K562 (cell line): ENCODE measurements around the gene DCUN1D2.

Experiments
- E4F1 ChIP-seq: fragments of 250-450 bp; sonication (Bioruptor Pico); IDR thresholded peaks from 2 replicates; pipeline ENCODE4 v1.5.0; 2021; ENCODE audit warnings: mild to moderate bottlenecking, borderline replicate concordance
- GABPA ChIP-seq: fragments of 200-800 bp; sonication (Bioruptor generic); conservative IDR thresholded peaks from 2 replicates; pipeline ENCODE4 v1.6.1; 2016; ENCODE audit warnings: low read depth, missing genetic modification characterization, missing compliant biosample characterization
- IRF1 ChIP-seq: sonication (generic); formaldehyde crosslinking; IDR thresholded peaks from 2 replicates; pipeline ENCODE4 v1.8.0; 2022; ENCODE audit warnings: missing genetic modification reagents, mild to moderate bottlenecking, borderline replicate concordance
- POLR2AphosphoS5 ChIP-seq: IDR thresholded peaks from 2 replicates; pipeline ENCODE4 v1.6.1; 2011; ENCODE audit warnings: mild to moderate bottlenecking, low read depth, low read length, moderate library complexity; ENCODE audit not compliant: control insufficient read depth, insufficient read depth
- RCOR1 ChIP-seq, 2 experiments: IDR thresholded peaks; 2 replicates each; pipeline ENCODE4 v1.6.1; 2012; ENCODE audit warnings: low read depth in 2 of 2, low read length in 2 of 2, borderline replicate concordance in 1 of 2, improper control_type of control experiment in 1 of 2
- TAF1 ChIP-seq: IDR thresholded peaks from 2 replicates; pipeline ENCODE4 v1.6.1; 2011; ENCODE audit warnings: mild to moderate bottlenecking, low read length, moderate library complexity; ENCODE audit not compliant: insufficient read depth, control insufficient read depth, severe bottlenecking; ENCODE audit errors: extremely low read depth
- TF ChIP-seq, protein P1 (sequence below), 3 experiments: IDR thresholded peaks in 2 of 3; conservative IDR thresholded peaks in 1 of 3; 2 replicates each; pipeline ENCODE4 v1.5.1; 2011 to 2012; ENCODE audit warnings: low read length in 3 of 3, mild to moderate bottlenecking in 3 of 3, control low read depth in 2 of 3, improper control_type of control experiment in 1 of 3, inconsistent platforms in 1 of 3, low read depth in 1 of 3, mixed read lengths in 1 of 3, moderate library complexity in 1 of 3; ENCODE audit not compliant: insufficient read depth in 2 of 3

GRCh38 chr13:113442354-113442984 lies 48.0 kb downstream of the DCUN1D2 start:
- TF ChIP-seq, protein P1, sequence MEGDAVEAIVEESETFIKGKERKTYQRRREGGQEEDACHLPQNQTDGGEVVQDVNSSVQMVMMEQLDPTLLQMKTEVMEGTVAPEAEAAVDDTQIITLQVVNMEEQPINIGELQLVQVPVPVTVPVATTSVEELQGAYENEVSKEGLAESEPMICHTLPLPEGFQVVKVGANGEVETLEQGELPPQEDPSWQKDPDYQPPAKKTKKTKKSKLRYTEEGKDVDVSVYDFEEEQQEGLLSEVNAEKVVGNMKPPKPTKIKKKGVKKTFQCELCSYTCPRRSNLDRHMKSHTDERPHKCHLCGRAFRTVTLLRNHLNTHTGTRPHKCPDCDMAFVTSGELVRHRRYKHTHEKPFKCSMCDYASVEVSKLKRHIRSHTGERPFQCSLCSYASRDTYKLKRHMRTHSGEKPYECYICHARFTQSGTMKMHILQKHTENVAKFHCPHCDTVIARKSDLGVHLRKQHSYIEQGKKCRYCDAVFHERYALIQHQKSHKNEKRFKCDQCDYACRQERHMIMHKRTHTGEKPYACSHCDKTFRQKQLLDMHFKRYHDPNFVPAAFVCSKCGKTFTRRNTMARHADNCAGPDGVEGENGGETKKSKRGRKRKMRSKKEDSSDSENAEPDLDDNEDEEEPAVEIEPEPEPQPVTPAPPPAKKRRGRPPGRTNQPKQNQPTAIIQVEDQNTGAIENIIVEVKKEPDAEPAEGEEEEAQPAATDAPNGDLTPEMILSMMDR (IDR thresholded peaks at IDR 0.05 in 2 of 3, conservative IDR thresholded peaks at IDR 0.05 in 1 of 3; ENCODE audit: insufficient read depth in 2 of 3, low read depth in 1 of 3, low read length in 3 of 3), result no peak
- TF ChIP-seq RCOR1 (IDR thresholded peaks at IDR 0.05; ENCODE audit: borderline replicate concordance in 1 of 2, low read depth in 2 of 2, low read length in 2 of 2) (no peak), IRF1 (CRISPR knock-in tag) (no peak), E4F1 (no peak), POLR2AphosphoS5 (no peak), GABPA (no peak), TAF1 (no peak)
